ENCODE results near the gene PLEK. TPM values are rescaled to one million over a fixed set of nuclear protein-coding genes. Genes with fewer than 3 reads are reported as not detected.

Gene PLEK
- total and polyA plus RNA-seq, 2 donors (not counting 1 experiment from before 2014, with no cell fraction given) = 39.9 to 78.3 TPM

DNA sequence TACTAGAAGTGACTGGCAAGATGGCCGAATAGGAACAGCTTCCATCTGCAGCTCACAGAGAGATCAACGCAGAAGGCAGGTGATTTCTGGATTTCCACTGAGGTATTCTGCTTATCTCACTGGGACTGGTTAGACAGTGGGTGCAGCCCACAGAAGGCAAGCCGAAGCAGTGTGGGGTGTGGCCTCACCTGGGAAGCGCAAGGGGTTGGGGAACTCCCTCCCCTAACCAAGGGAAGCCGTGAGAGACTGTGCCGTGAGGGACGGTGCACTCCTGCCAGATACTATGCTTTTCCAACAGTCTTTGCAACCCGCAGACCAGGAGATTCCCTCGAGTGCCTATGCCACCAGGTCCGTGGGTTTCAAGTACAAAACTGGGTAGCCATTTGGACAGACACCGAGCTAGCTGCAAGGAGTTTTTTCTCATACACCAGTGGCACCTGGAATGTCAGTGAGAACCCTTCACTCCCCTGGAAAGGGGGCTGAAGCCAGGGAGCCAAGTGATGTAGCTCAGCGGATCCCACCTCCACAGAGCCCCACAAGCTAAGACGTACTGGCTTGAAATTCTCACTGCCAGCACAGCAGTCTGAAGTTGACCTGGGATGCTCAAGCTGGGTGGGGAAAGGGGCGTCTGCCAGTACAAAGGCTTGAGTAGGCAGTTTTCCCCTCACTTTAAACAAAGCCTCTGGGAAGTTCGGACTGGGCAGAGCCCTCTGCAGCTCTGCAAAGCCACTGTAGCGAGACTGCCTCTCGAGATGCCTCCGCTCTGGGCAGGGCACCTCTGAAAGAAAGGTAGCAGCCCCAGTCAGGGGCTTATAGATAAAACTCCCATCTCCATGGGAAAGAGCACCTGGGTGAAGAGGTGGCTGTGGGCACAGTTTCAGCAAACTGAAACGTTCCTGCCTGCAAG is 40.1 kb downstream of the PLEK start:
- ChIA-PET POLR2A (interaction anchor here (0.6 to 2.0 kb wide), 3 partner anchors 13 to 17 kb away, joined by 3 to 9 read pairs (median 6); no protein-coding TSS in a partner anchor), CTCF (interaction anchor here (0.6 to 2.7 kb wide), 6 partner anchors 10 to 40 kb away, joined by 3 to 9 read pairs (median 5); partner anchors contain the start of gene PLEK)
- Histone ChIP-seq H4K20me1 (ENCODE audit: control insufficient read depth, insufficient read depth, low read length, poor library complexity, severe bottlenecking) (no peaks in the 10 kb centered on the region), H3K4me3 (ENCODE audit: control extremely low read depth in 1 of 5, extremely low read depth in 1 of 5, insufficient read depth in 1 of 5, low read depth in 2 of 5, low read length in 4 of 5) (no peak overlapping the region), H3K27ac (ENCODE audit: low read length in 2 of 2) (peak overlapping the region in 1 of 2 donors; percentile 76), H3K4me1 (ENCODE audit: control insufficient read depth in 2 of 2, insufficient read depth in 2 of 2, low read length in 2 of 2) (peaks cover 46 to 52% of the 10 kb centered on the region in 2 donors), H3K4me2 (replicated peaks; ENCODE audit: low read depth, low read length, poor library complexity, severe bottlenecking) (peak overlapping the region; percentile 64), H3K9ac (ENCODE audit: low read length) (no peak overlapping the region), H3K36me3 (replicated peaks in 1 of 2; ENCODE audit: control extremely low read depth in 1 of 2, control insufficient read depth in 1 of 2, extremely low read depth in 1 of 2, insufficient read depth in 2 of 2, low read length in 1 of 2) (no peaks in the 10 kb centered on the region), H2AFZ (ENCODE audit: insufficient read depth, low read depth, low read length, poor library complexity, severe bottlenecking) (no peak overlapping the region), H3K79me2 (ENCODE audit: control insufficient read depth, insufficient read depth, low read length) (no peaks in the 10 kb centered on the region), H3K9me3 (ENCODE audit: control extremely low read depth in 1 of 3, control insufficient read depth in 2 of 3, insufficient read depth in 1 of 3, low read length in 2 of 3) (peaks cover 0 to 22% (median 1%) of the 10 kb centered on the region in 3 donors), H3K27me3 (replicated peaks in 1 of 4; ENCODE audit: control extremely low read depth in 1 of 4, control insufficient read depth in 3 of 4, insufficient read depth in 4 of 4, low read length in 3 of 4) (no peaks in the 10 kb centered on the region)
- intact Hi-C loops (cut with micrococcal nuclease) = loop anchor here (5.0 kb wide), 2 partner anchors 37 to 38 kb away; partner anchors contain the start of gene PLEK
- Mint-ChIP-seq H3K27me3 (no peaks in the 10 kb centered on the region), H3K27ac (peak overlapping the region; percentile 78), H3K4me3 (peak overlapping the region; percentile 70), H3K9me3 (ENCODE audit: insufficient read depth) (peaks cover 15% of the 10 kb centered on the region), H3K4me1 (peaks cover 91% of the 10 kb centered on the region)
- WGBS (ENCODE audit: insufficient coverage) = 83% methylated on average over 17 of the region's 19 CpGs
- TF ChIP-seq, protein P1, sequence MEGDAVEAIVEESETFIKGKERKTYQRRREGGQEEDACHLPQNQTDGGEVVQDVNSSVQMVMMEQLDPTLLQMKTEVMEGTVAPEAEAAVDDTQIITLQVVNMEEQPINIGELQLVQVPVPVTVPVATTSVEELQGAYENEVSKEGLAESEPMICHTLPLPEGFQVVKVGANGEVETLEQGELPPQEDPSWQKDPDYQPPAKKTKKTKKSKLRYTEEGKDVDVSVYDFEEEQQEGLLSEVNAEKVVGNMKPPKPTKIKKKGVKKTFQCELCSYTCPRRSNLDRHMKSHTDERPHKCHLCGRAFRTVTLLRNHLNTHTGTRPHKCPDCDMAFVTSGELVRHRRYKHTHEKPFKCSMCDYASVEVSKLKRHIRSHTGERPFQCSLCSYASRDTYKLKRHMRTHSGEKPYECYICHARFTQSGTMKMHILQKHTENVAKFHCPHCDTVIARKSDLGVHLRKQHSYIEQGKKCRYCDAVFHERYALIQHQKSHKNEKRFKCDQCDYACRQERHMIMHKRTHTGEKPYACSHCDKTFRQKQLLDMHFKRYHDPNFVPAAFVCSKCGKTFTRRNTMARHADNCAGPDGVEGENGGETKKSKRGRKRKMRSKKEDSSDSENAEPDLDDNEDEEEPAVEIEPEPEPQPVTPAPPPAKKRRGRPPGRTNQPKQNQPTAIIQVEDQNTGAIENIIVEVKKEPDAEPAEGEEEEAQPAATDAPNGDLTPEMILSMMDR (IDR thresholded peaks at IDR 0.05) = no peak
- TF ChIP-seq EZH2 (IDR thresholded peaks at IDR 0.05; ENCODE audit: borderline replicate concordance, insufficient read depth, low read depth, low read length, poor library complexity, severe bottlenecking) = no peak
- peak; percentile 61 for DNase-seq
- ATAC-seq (ENCODE audit: low read depth) = peak; percentile 28
